Natural killer cell (primary cell): ENCODE results near the gene GTF3C4. TPM values are rescaled to one million over a fixed set of nuclear protein-coding genes. Genes with fewer than 3 reads are reported as not detected.

ENCODE experiments used
- ATAC-seq, 3 donors: fragments of 150-1000 bp in 2 of 3; fragments of 200-7000 bp in 1 of 3; cut with Tn5 transposase; 1 replicate in 1 of 3; 2 replicates in 2 of 3; pipeline ENCODE4 v1.10.0; 2021; ENCODE audit warnings: mild to moderate bottlenecking in 2 of 3, moderate library complexity in 2 of 3
- DNase-seq, 2 donors: peaks; one replicate each; pipeline versions ENCODE4 v3.0.0 to v3.0.0-alpha.2; 2013 to 2021; ENCODE audit warnings: mixed read lengths in 1 of 2
- H3K27ac ChIP-seq: one replicate; pipeline ENCODE4 v1.5.1; 2013; ENCODE audit warnings: mild to moderate bottlenecking, low read length
- H3K27me3 ChIP-seq: one replicate; pipeline ENCODE4 v1.6.1; 2013; ENCODE audit warnings: low read length; ENCODE audit not compliant: control insufficient read depth, insufficient read depth
- H3K36me3 ChIP-seq: one replicate; pipeline ENCODE4 v1.6.1; 2013; ENCODE audit warnings: low read length; ENCODE audit not compliant: control insufficient read depth, insufficient read depth
- H3K4me1 ChIP-seq: one replicate; pipeline ENCODE4 v1.6.1; 2013; ENCODE audit warnings: low read length; ENCODE audit not compliant: control insufficient read depth, insufficient read depth
- H3K4me3 ChIP-seq: one replicate; pipeline ENCODE4 v1.5.1; 2013; ENCODE audit warnings: low read length
- H3K9me3 ChIP-seq: one replicate; pipeline ENCODE4 v1.6.1; 2013; ENCODE audit warnings: low read length; ENCODE audit not compliant: control insufficient read depth, insufficient read depth
- H3K27ac Mint-ChIP-seq, 2 donors: one replicate each; pipeline ENCODE4 v1.8.0; 2022; ENCODE audit warnings: mild to moderate bottlenecking in 2 of 2, mixed read lengths in 2 of 2, moderate library complexity in 1 of 2
- H3K27me3 Mint-ChIP-seq, 2 donors: one replicate each; pipeline ENCODE4 v1.8.0; 2022; ENCODE audit warnings: low read depth in 2 of 2, mixed read lengths in 2 of 2
- H3K36me3 Mint-ChIP-seq: one replicate; pipeline ENCODE4 v1.8.0; 2022; ENCODE audit warnings: mixed read lengths
- H3K4me1 Mint-ChIP-seq, 2 donors: one replicate each; pipeline ENCODE4 v1.8.0; 2022; ENCODE audit warnings: mixed read lengths in 2 of 2
- H3K4me3 Mint-ChIP-seq: one replicate; pipeline ENCODE4 v1.8.0; 2022; ENCODE audit warnings: mild to moderate bottlenecking, moderate library complexity, mixed read lengths
- H3K9me3 Mint-ChIP-seq, 2 donors: one replicate each; pipeline ENCODE4 v1.8.0; 2022; ENCODE audit warnings: mixed read lengths in 2 of 2
- WGBS: methylation state at CpG from one replicate; pipeline ENCODE4 v1.1.7; 2013; ENCODE audit warnings: missing lambda C conversion rate; ENCODE audit not compliant: insufficient coverage; 5-methylcytosine and 5-hydroxymethylcytosine counted together
- intact Hi-C: fragments of 100-400 bp; cut with micrococcal nuclease; formaldehyde crosslinking; loops from one replicate; pipeline ENCODE4 v1.14.2; 2022
- total RNA-seq, 4 donors: library from RNA; stranded (reverse); fragments of 120-200 nt in 1 of 4; gene quantifications; one replicate each; pipeline versions ENCODE4 v1.2.3 to v1.2.4, GENCODE V29; 2013 to 2022
- TF ChIP-seq, protein P1 (sequence below): fragments of 200-600 bp; IDR thresholded peaks from one replicate; pipeline ENCODE4 v1.8.0; 2022; ENCODE audit warnings: antibody characterized with exemption

GTF3C4 gene
- total RNA-seq, 3 donors from 2014 or later (not counting 1 experiment from before 2014, with no cell fraction given) = 11.0 to 12.7 (median 12.6) TPM

DNA sequence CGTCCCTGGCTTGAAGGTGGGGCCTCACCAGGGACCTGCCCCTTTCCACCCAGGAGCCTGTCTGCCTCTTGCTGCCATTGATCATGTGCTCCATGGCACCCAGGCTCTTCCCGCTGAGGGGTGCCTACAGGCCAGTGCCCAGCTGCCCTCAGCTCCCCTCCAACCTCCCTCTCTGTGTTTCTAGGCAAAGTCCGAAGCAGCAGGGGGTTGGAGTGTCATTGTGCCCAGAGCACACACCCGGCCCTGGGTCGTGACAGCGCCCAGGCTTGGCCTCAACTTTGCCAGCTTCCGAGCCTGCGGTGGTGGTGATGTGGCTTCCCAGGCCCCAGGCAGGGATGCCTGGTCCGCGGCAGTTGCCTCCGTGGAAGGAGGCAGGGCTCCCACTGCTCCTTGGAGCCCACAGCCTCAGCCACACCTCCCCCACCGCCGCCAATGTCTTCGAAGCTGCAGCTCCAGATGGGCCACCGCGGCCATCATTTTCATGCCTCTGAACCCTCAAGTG lies 52.4 kb downstream of the GTF3C4 start:
- intact Hi-C loops = no loop called here
- H3K4me3 ChIP-seq = no peak overlapping the region
- 94% methylated on average over 16 of the region's 16 CpGs for WGBS

DNA sequence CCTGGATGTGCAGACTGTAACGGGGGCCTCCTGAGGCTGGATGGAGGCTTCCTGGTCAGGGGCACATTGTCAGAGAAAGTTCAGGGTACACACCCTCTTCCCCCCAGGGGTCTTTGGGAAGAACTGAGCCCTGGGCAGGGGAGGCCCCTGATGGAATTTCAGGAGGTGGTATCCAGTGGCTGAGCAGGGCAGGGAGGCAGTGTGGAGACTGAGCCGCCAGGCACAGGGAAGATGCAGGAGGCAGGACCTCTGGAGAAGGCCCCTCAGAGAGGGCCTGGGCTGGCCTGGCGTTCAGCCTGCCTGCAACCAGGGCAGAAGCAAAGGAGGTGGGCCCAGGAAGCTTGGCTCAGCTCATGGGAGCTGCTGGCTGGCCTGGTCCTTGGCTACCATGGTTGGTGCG lies 53.5 kb downstream of the GTF3C4 start:
- Histone ChIP-seq H3K4me1 (no peaks in the 10 kb centered on the region), H3K36me3 (no peaks in the 10 kb centered on the region), H3K27me3 (peaks cover 2% of the 10 kb centered on the region), H3K9me3 (no peaks in the 10 kb centered on the region), H3K4me3 (no peak overlapping the region), H3K27ac (no peak overlapping the region)
- no peaks in the 10 kb centered on the region for H3K9me3 Mint-ChIP-seq
- H3K27me3 Mint-ChIP-seq = peaks cover 9 to 19% of the 10 kb centered on the region in 2 donors
- DNase-seq = no peak
- 84% methylated on average over 4 of the region's 4 CpGs for WGBS
- intact Hi-C loops = no loop called here
- no peaks in the 10 kb centered on the region for H3K36me3 Mint-ChIP-seq
- no peak overlapping the region for H3K27ac Mint-ChIP-seq
- H3K4me3 Mint-ChIP-seq = no peak overlapping the region
- no peaks in the 10 kb centered on the region for H3K4me1 Mint-ChIP-seq
- ATAC-seq = no peak
- TF ChIP-seq, protein P1, sequence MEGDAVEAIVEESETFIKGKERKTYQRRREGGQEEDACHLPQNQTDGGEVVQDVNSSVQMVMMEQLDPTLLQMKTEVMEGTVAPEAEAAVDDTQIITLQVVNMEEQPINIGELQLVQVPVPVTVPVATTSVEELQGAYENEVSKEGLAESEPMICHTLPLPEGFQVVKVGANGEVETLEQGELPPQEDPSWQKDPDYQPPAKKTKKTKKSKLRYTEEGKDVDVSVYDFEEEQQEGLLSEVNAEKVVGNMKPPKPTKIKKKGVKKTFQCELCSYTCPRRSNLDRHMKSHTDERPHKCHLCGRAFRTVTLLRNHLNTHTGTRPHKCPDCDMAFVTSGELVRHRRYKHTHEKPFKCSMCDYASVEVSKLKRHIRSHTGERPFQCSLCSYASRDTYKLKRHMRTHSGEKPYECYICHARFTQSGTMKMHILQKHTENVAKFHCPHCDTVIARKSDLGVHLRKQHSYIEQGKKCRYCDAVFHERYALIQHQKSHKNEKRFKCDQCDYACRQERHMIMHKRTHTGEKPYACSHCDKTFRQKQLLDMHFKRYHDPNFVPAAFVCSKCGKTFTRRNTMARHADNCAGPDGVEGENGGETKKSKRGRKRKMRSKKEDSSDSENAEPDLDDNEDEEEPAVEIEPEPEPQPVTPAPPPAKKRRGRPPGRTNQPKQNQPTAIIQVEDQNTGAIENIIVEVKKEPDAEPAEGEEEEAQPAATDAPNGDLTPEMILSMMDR = no peak

More for the DNA sequence above, 52.4 kb downstream of the GTF3C4 start:
- TF ChIP-seq, protein P1 = no peak
- H3K27me3 Mint-ChIP-seq = peaks cover 15 to 19% of the 10 kb centered on the region in 2 donors
- no peaks in the 10 kb centered on the region for H3K36me3 ChIP-seq
- no peaks in the 10 kb centered on the region for H3K4me1 Mint-ChIP-seq
- H3K27ac Mint-ChIP-seq = no peak overlapping the region
- H3K27ac ChIP-seq = no peak overlapping the region
- DNase-seq (no peak), ATAC-seq (no peak)
- H3K9me3 ChIP-seq = no peaks in the 10 kb centered on the region
- H3K27me3 ChIP-seq = peaks cover 4% of the 10 kb centered on the region
- no peaks in the 10 kb centered on the region for H3K4me1 ChIP-seq
- H3K9me3 Mint-ChIP-seq = no peaks in the 10 kb centered on the region
- H3K36me3 Mint-ChIP-seq = no peaks in the 10 kb centered on the region
- H3K4me3 Mint-ChIP-seq = no peak overlapping the region

DNA sequence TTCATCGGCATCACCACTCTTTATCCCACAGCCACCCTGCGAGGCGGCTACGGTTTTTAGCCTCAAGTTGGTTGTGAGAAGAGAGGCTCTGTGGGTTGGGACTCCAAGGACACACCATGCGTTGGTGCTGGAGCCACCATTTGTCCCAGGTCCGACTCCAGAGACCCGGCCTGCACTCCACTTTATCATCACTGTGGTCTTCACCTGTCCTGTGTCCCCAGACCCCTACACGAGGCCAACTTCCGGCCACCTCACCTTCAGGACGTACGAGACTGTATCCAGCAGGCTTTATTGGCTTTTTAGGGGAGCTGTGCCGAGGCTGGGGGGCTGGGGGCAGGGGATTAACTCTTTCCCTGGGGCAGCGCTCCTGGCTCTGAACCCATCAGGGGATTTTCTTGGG lies 55.0 kb downstream of the GTF3C4 start:
- peaks cover 9 to 15% of the 10 kb centered on the region in 2 donors for H3K27me3 Mint-ChIP-seq

More for the DNA sequence above, 55.0 kb downstream of the GTF3C4 start:
- no peak for DNase-seq
- intact Hi-C loops = no loop called here
- Mint-ChIP-seq H3K9me3 (no peaks in the 10 kb centered on the region), H3K27ac (no peak overlapping the region), H3K36me3 (no peaks in the 10 kb centered on the region), H3K4me3 (no peak overlapping the region), H3K4me1 (no peaks in the 10 kb centered on the region)
- no peak for ATAC-seq
- TF ChIP-seq, protein P1 = no peak
- no peak overlapping the region for H3K4me3 ChIP-seq
- H3K36me3 ChIP-seq = no peaks in the 10 kb centered on the region
- no peaks in the 10 kb centered on the region for H3K27me3 ChIP-seq
- no peak overlapping the region for H3K27ac ChIP-seq
- WGBS = 90% methylated on average over 11 of the region's 13 CpGs
- no peaks in the 10 kb centered on the region for H3K9me3 ChIP-seq
- no peaks in the 10 kb centered on the region for H3K4me1 ChIP-seq
